ENCODE measurements around the gene CCDC149.

The CCDC149 gene

DNA sequence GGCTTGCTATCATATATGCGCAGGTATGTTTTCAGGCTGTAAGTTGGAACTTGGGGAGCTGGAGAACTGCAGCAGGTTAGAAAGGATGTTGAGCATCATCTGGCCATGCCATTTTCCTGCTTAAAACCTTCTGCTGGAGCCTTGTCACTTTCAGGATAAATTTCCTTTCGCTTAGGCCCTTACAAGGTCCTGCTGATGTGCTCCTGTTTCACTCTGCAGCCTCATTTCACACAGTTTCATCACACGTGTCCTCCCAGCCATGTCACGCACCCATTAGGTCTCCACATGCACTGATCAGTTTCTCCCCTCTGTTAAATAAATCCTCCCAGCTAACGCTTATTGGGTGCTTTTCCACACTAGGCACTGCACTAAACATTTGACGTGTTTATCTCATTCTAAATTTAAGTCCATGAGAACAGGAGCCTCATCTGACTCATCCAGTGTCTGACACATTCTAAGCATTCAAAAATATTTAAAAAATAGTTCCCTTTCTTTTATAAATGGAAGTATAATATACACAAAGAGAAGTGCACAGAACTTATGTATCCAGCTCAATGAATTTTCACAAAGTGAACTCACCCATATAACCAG, 102.9 kb downstream of the CCDC149 start:
- DNase-seq (ENCODE audit: extremely low spot score): no peak
- TF ChIP-seq, protein P1, sequence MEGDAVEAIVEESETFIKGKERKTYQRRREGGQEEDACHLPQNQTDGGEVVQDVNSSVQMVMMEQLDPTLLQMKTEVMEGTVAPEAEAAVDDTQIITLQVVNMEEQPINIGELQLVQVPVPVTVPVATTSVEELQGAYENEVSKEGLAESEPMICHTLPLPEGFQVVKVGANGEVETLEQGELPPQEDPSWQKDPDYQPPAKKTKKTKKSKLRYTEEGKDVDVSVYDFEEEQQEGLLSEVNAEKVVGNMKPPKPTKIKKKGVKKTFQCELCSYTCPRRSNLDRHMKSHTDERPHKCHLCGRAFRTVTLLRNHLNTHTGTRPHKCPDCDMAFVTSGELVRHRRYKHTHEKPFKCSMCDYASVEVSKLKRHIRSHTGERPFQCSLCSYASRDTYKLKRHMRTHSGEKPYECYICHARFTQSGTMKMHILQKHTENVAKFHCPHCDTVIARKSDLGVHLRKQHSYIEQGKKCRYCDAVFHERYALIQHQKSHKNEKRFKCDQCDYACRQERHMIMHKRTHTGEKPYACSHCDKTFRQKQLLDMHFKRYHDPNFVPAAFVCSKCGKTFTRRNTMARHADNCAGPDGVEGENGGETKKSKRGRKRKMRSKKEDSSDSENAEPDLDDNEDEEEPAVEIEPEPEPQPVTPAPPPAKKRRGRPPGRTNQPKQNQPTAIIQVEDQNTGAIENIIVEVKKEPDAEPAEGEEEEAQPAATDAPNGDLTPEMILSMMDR (IDR thresholded peaks at IDR 0.05; ENCODE audit: control extremely low read depth, extremely low read depth, low read depth, missing control alignments): no peak
- ChIA-PET POLR2A (no interaction called here), CTCF (no interaction called here)

- no peak for DNase-seq (ENCODE audit: extremely low spot score)
- ChIA-PET CTCF (interaction anchor here (1.8 kb wide), 1 partner anchor 15 kb away, joined by 5 read pairs; no protein-coding TSS in a partner anchor), POLR2A (no interaction called here)
- TF ChIP-seq, protein P1 (IDR thresholded peaks at IDR 0.05; ENCODE audit: control extremely low read depth, extremely low read depth, low read depth, missing control alignments): no peak
Observed at GRCh38 chr4:24809376-24809775, 103.5 kb downstream of the CCDC149 start.

GRCh38 chr4:24808955-24809354, 103.9 kb downstream of the CCDC149 start:
- ChIA-PET CTCF (interaction anchor here (0.8 to 1.8 kb wide), 2 partner anchors 16 to 37 kb away, joined by 3 to 5 read pairs; no protein-coding TSS in a partner anchor), POLR2A (no interaction called here)
- DNase-seq (ENCODE audit: extremely low spot score): no peak
- TF ChIP-seq, protein P1 (IDR thresholded peaks at IDR 0.05; ENCODE audit: control extremely low read depth, extremely low read depth, low read depth, missing control alignments): no peak

GRCh38 chr4:24808261-24808660, 104.6 kb downstream of the CCDC149 start:
- TF ChIP-seq, protein P1 (IDR thresholded peaks at IDR 0.05; ENCODE audit: control extremely low read depth, extremely low read depth, low read depth, missing control alignments): no peak
- POLR2A ChIA-PET: no interaction called here
- no peak for DNase-seq (ENCODE audit: extremely low spot score)
- CTCF ChIA-PET: interaction anchor here (0.7 to 1.8 kb wide), 3 partner anchors 17 to 39 kb away, joined by 3 to 5 read pairs (median 3); no protein-coding TSS in a partner anchor

DNA sequence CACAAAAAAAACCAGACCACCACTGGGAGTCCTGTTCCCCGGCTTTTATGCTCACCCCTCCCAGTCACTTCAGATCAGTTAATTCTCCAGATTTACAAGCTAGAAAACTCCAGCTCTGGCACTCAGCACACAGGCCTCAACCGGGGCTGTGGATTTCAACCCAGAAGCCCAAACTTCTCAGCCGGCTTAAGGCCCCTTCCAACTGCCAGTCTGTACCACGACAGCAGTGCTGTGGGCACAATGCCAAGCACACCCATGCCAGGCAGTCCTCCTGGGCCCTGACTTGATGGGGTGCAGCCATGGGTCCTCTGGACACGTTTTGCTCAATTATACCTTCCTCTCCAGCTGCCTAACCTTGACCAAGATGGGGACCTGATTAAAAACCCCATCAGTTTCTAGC, 105.2 kb downstream of the CCDC149 start:
- POLR2A ChIA-PET: no interaction called here
- no peak for DNase-seq (ENCODE audit: extremely low spot score)
- TF ChIP-seq, protein P1 (IDR thresholded peaks at IDR 0.05; ENCODE audit: control extremely low read depth, extremely low read depth, low read depth, missing control alignments): no peak
- CTCF ChIA-PET: interaction anchor here (0.7 to 1.8 kb wide), 4 partner anchors 17 to 78 kb away, joined by 3 to 5 read pairs (median 4); no protein-coding TSS in a partner anchor

- CTCF ChIA-PET: interaction anchor here (0.9 kb wide), 1 partner anchor 17 kb away, joined by 4 read pairs; no protein-coding TSS in a partner anchor
- POLR2A ChIA-PET: no interaction called here
- DNase-seq (ENCODE audit: extremely low spot score): no peak
- TF ChIP-seq, protein P1 (IDR thresholded peaks at IDR 0.05; ENCODE audit: control extremely low read depth, extremely low read depth, low read depth, missing control alignments): no peak
Observed at GRCh38 chr4:24806206-24806990, 106.4 kb downstream of the CCDC149 start.
